Fibroblast of peridontal ligament (primary cell): ENCODE results near the gene DNMT1.
A peak's percentile ranks its signal among the peaks of the same experiment; 100 is the strongest.

Experiments used
- DNase-seq: peaks from one replicate; pipeline ENCODE4 v3.0.0-alpha.2; 2010; ENCODE audit errors: extremely low read depth

DNMT1 gene

GRCh38 chr19:10093295-10094186 lies 101.2 kb downstream of the DNMT1 start:
- DNase-seq, result no peak

GRCh38 chr19:10092648-10093294 lies 102.0 kb downstream of the DNMT1 start:
- no peak for DNase-seq

GRCh38 chr19:10091895-10092641 lies 102.7 kb downstream of the DNMT1 start:
- DNase-seq, result no peak

- DNase-seq, result no peak
Measured at GRCh38 chr19:10091370-10091687, 103.4 kb downstream of the DNMT1 start.

GRCh38 chr19:10089801-10090375 lies 104.9 kb downstream of the DNMT1 start:
- no peak for DNase-seq

- no peak for DNase-seq
Measured at GRCh38 chr19:10088949-10089554, 105.7 kb downstream of the DNMT1 start.

GRCh38 chr19:10087296-10088061 lies 107.3 kb downstream of the DNMT1 start:
- DNase-seq, result no peak

- no peak for DNase-seq
Measured at GRCh38 chr19:10086591-10087192, 108.1 kb downstream of the DNMT1 start.

GRCh38 chr19:10085641-10086590 lies 108.8 kb downstream of the DNMT1 start, which contains the start of gene SHFL:
Gene SHFL (plus strand): TSS chr19:10086317. CDS start chr19:10086428, 111 bp downstream.
- peak; percentile 55 for DNase-seq

- DNase-seq, result no peak
Measured at GRCh38 chr19:10084803-10085202, 110.0 kb downstream of the DNMT1 start.

- no peak for DNase-seq
Measured at GRCh38 chr19:10083911-10084310, 110.8 kb downstream of the DNMT1 start.
